ENCODE data around the gene ZFHX3. TPM values are rescaled to one million over a fixed set of nuclear protein-coding genes. Genes with fewer than 3 reads are reported as not detected.

ZFHX3 gene
- total RNA-seq, 1 donor from 2014 or later, result 3.6 TPM

- DNase-seq (ENCODE audit: low read depth), result no peak
These were observed 168.1 kb downstream of the ZFHX3 start for GRCh38 chr16:72879846-72880245.

GRCh38 chr16:72878301-72879269 is 169.3 kb downstream of the ZFHX3 start:
- no peak for DNase-seq (ENCODE audit: low read depth)

- DNase-seq (ENCODE audit: low read depth), result peak; percentile 67
These were observed 170.4 kb downstream of the ZFHX3 start for GRCh38 chr16:72877374-72878028.

- DNase-seq (ENCODE audit: low read depth), result no peak
These were observed 171.0 kb downstream of the ZFHX3 start for GRCh38 chr16:72876981-72877373.

GRCh38 chr16:72876221-72876620 is 171.7 kb downstream of the ZFHX3 start:
- peak; percentile 79 for DNase-seq (ENCODE audit: low read depth)

- DNase-seq (ENCODE audit: low read depth), result peak; percentile 33
These were observed 172.5 kb downstream of the ZFHX3 start for GRCh38 chr16:72875291-72876031.

- no peak for DNase-seq (ENCODE audit: low read depth)
These were observed 174.1 kb downstream of the ZFHX3 start for GRCh38 chr16:72873853-72874252.

- peak; percentile 49 for DNase-seq (ENCODE audit: low read depth)
These were observed 174.9 kb downstream of the ZFHX3 start for GRCh38 chr16:72873044-72873443.

GRCh38 chr16:72865835-72866234 is 182.1 kb downstream of the ZFHX3 start:
- no peak for DNase-seq (ENCODE audit: low read depth)

GRCh38 chr16:72865258-72865657 is 182.7 kb downstream of the ZFHX3 start:
- no peak for DNase-seq (ENCODE audit: low read depth)

- no peak for DNase-seq (ENCODE audit: low read depth)
These were observed 183.6 kb downstream of the ZFHX3 start for GRCh38 chr16:72864130-72864833.

- DNase-seq (ENCODE audit: low read depth), result no peak
These were observed 185.8 kb downstream of the ZFHX3 start for GRCh38 chr16:72862090-72862489.

GRCh38 chr16:72860726-72861562 is 187.0 kb downstream of the ZFHX3 start:
- no peak for DNase-seq (ENCODE audit: low read depth)

GRCh38 chr16:72859581-72859980 is 188.3 kb downstream of the ZFHX3 start:
- DNase-seq (ENCODE audit: low read depth), result peak; percentile 57

GRCh38 chr16:72858665-72859493 is 189.0 kb downstream of the ZFHX3 start:
- DNase-seq (ENCODE audit: low read depth), result no peak

- no peak for DNase-seq (ENCODE audit: low read depth)
These were observed 189.9 kb downstream of the ZFHX3 start for GRCh38 chr16:72857834-72858664.

- no peak for DNase-seq (ENCODE audit: low read depth)
These were observed 191.1 kb downstream of the ZFHX3 start for GRCh38 chr16:72856797-72857196.

GRCh38 chr16:72854267-72854959 is 193.5 kb downstream of the ZFHX3 start:
- DNase-seq (ENCODE audit: low read depth), result no peak

Data from myocyte (in vitro differentiated cells).